ENCODE results near the gene NTM.
"Not testable (repeated sequence)": the region's sequence is repeated elsewhere in the genome, so short reads cannot be mapped to it uniquely, and the experiment has no call there.

The NTM gene

GRCh38 chr11:131370090-131370751 lies at the start of gene NTM:
NTM (plus strand) TSS chr11:131370615.
- in situ Hi-C loops (cut with HindIII; ENCODE audit: low sequenced_read_pairs), result no loop called here

GRCh38 chr11:131324921-131325570 lies 45.4 kb upstream of the NTM start:
- in situ Hi-C loops (cut with HindIII; ENCODE audit: low sequenced_read_pairs), result no loop called here

- in situ Hi-C loops (cut with HindIII; ENCODE audit: low sequenced_read_pairs), result no loop called here
Observed at GRCh38 chr11:131326829-131327228, 43.6 kb upstream of the NTM start.

GRCh38 chr11:131327421-131327820 lies 43.0 kb upstream of the NTM start:
- in situ Hi-C loops (cut with HindIII; ENCODE audit: low sequenced_read_pairs), result no loop called here

GRCh38 chr11:131328843-131329242 lies 41.6 kb upstream of the NTM start:
- in situ Hi-C loops (cut with HindIII; ENCODE audit: low sequenced_read_pairs), result no loop called here

- in situ Hi-C loops (cut with HindIII; ENCODE audit: low sequenced_read_pairs), result no loop called here
Observed at GRCh38 chr11:131331010-131331409, 39.4 kb upstream of the NTM start.

GRCh38 chr11:131331546-131331945 lies 38.9 kb upstream of the NTM start:
- in situ Hi-C loops (cut with HindIII; ENCODE audit: low sequenced_read_pairs), result no loop called here

GRCh38 chr11:131334601-131335000 lies 35.8 kb upstream of the NTM start:
- in situ Hi-C loops (cut with HindIII; ENCODE audit: low sequenced_read_pairs), result no loop called here

GRCh38 chr11:131341900-131342299 lies 28.5 kb upstream of the NTM start:
- in situ Hi-C loops (cut with HindIII; ENCODE audit: low sequenced_read_pairs), result not testable (repeated sequence)

GRCh38 chr11:131342442-131342841 lies 28.0 kb upstream of the NTM start:
- in situ Hi-C loops (cut with HindIII; ENCODE audit: low sequenced_read_pairs), result not testable (repeated sequence)

- in situ Hi-C loops (cut with HindIII; ENCODE audit: low sequenced_read_pairs), result no loop called here
Observed at GRCh38 chr11:131345406-131345805, 25.0 kb upstream of the NTM start.

- in situ Hi-C loops (cut with HindIII; ENCODE audit: low sequenced_read_pairs), result no loop called here
Observed at GRCh38 chr11:131349368-131350086, 20.9 kb upstream of the NTM start.

GRCh38 chr11:131350872-131351271 lies 19.5 kb upstream of the NTM start:
- in situ Hi-C loops (cut with HindIII; ENCODE audit: low sequenced_read_pairs), result no loop called here

GRCh38 chr11:131351848-131352247 lies 18.6 kb upstream of the NTM start:
- in situ Hi-C loops (cut with HindIII; ENCODE audit: low sequenced_read_pairs), result no loop called here

GRCh38 chr11:131353766-131354165 lies 16.6 kb upstream of the NTM start:
- in situ Hi-C loops (cut with HindIII; ENCODE audit: low sequenced_read_pairs), result no loop called here

GRCh38 chr11:131354251-131354701 lies 16.1 kb upstream of the NTM start:
- in situ Hi-C loops (cut with HindIII; ENCODE audit: low sequenced_read_pairs), result no loop called here

GRCh38 chr11:131356206-131356605 lies 14.2 kb upstream of the NTM start:
- in situ Hi-C loops (cut with HindIII; ENCODE audit: low sequenced_read_pairs), result no loop called here

- in situ Hi-C loops (cut with HindIII; ENCODE audit: low sequenced_read_pairs), result no loop called here
Observed at GRCh38 chr11:131365329-131365930, 5.0 kb upstream of the NTM start.

- in situ Hi-C loops (cut with HindIII; ENCODE audit: low sequenced_read_pairs), result no loop called here
Observed at GRCh38 chr11:131370901-131371790, 731 bp downstream of the NTM start.

GRCh38 chr11:131371791-131372104 lies 1.3 kb downstream of the NTM start:
- in situ Hi-C loops (cut with HindIII; ENCODE audit: low sequenced_read_pairs), result no loop called here
